DOHH2 (cell line): ENCODE measurements around the gene ABITRAM.

Experiments used
- H3F3A ChIP-seq: fragments of 200-600 bp; sonication (generic), shearing (Covaris generic); 2 replicates; pipeline ENCODE4 v1.6.0; 2016; ENCODE audit warnings: antibody characterized with exemption, mild to moderate bottlenecking; ENCODE audit not compliant: control insufficient read depth, insufficient read depth
- H3K27ac ChIP-seq: fragments of 200-600 bp; sonication (generic); 2 replicates; pipeline ENCODE4 v1.5.1; 2014; ENCODE audit warnings: low read depth, mild to moderate bottlenecking, low read length, moderate library complexity
- H3K27me3 ChIP-seq: fragments of 200-600 bp; sonication (generic); 2 replicates; pipeline ENCODE4 v1.6.1; 2014; ENCODE audit warnings: mild to moderate bottlenecking, low read length, mixed read lengths; ENCODE audit not compliant: control insufficient read depth
- H3K36me3 ChIP-seq: fragments of 200-600 bp; sonication (generic); 2 replicates; pipeline ENCODE4 v1.6.1; 2014; ENCODE audit warnings: mild to moderate bottlenecking, low read length, moderate library complexity, mixed read lengths; ENCODE audit not compliant: control insufficient read depth
- H3K4me1 ChIP-seq: fragments of 200-600 bp; sonication (generic); 2 replicates; pipeline ENCODE4 v1.6.1; 2014; ENCODE audit warnings: mild to moderate bottlenecking, low read length, mixed read lengths; ENCODE audit not compliant: control insufficient read depth
- H3K4me2 ChIP-seq: fragments of 200-600 bp; sonication (generic); 2 replicates; pipeline ENCODE4 v1.6.0; 2014; ENCODE audit warnings: mild to moderate bottlenecking, low read length, moderate library complexity
- H3K4me3 ChIP-seq: fragments of 200-600 bp; sonication (generic); 2 replicates; pipeline ENCODE4 v1.5.1; 2014; ENCODE audit warnings: mild to moderate bottlenecking, low read length, mixed read lengths
- H3K79me2 ChIP-seq: fragments of 200-600 bp; sonication (generic); 2 replicates; pipeline ENCODE4 v1.6.1; 2014; ENCODE audit warnings: mild to moderate bottlenecking, low read length, mixed read lengths; ENCODE audit not compliant: control insufficient read depth
- H3K9me2 ChIP-seq: fragments of 200-600 bp; sonication (generic); replicated peaks from 2 replicates; pipeline ENCODE4 v1.6.1; 2014; ENCODE audit warnings: mild to moderate bottlenecking, low read length, mixed read lengths; ENCODE audit not compliant: control insufficient read depth
- H3K9me3 ChIP-seq: fragments of 200-600 bp; sonication (generic); 2 replicates; pipeline ENCODE4 v1.6.1; 2014; ENCODE audit warnings: antibody characterized with exemption, low read length, mixed read lengths; ENCODE audit not compliant: control insufficient read depth, insufficient read depth
- H4K20me1 ChIP-seq: fragments of 200-600 bp; sonication (generic); 2 replicates; pipeline ENCODE4 v1.6.0; 2014; ENCODE audit warnings: low read depth, mild to moderate bottlenecking, antibody characterized with exemption, low read length, moderate library complexity; ENCODE audit not compliant: control insufficient read depth, insufficient read depth
- EZH2phosphoT487 ChIP-seq: fragments of 200-600 bp; sonication (generic); IDR thresholded peaks from 2 replicates; pipeline ENCODE4 v1.6.1; 2017; ENCODE audit warnings: borderline replicate concordance, mild to moderate bottlenecking, antibody characterized with exemption, low read length, moderate library complexity, mixed read lengths
- TF ChIP-seq, protein P1 (sequence below): fragments of 200-600 bp; sonication (generic); IDR thresholded peaks from one replicate; pipeline ENCODE4 v1.5.1; 2014; ENCODE audit warnings: antibody characterized with exemption, mild to moderate bottlenecking, low read depth, low read length; ENCODE audit not compliant: poor library complexity, severe bottlenecking

Gene ABITRAM

DNA sequence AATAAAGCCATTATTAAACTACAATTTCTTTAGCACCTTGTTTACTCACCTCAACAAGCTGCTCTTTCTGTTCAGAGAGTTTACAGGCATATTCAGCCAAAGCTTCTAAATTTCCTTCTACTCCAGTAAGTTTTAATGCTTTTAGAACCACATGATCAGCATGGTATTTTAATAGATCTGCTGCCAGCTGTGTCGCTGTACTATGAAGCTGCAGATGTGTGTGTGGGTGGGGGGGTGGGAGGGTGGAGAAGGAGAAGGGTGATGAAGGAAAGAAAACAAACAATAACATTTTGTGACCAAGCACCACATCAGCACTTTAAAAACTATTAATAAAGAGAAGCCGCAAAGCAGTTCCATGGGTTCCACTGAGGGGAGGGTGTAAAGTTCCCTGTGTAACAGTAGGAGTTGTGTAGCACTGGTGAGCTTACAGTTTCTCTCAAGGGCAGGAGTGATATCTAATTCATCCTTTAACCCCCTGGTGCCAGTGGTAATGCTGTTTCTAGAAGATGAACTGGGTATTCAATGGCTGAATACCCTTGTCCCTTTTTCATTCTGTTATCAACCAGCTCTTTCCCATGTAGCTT, 38.5 kb downstream of the ABITRAM start:
- Histone ChIP-seq H3K27ac (no peak overlapping the region), H3K9me2 (no peaks in the 10 kb centered on the region), H3K9me3 (no peaks in the 10 kb centered on the region), H3K79me2 (no peaks in the 10 kb centered on the region), H3K36me3 (peaks cover 28% of the 10 kb centered on the region), H3K27me3 (no peaks in the 10 kb centered on the region), H4K20me1 (no peaks in the 10 kb centered on the region), H3K4me2 (no peak overlapping the region), H3K4me1 (no peaks in the 10 kb centered on the region), H3K4me3 (no peak overlapping the region), H3F3A (no peaks in the 10 kb centered on the region)
- TF ChIP-seq, protein P1, sequence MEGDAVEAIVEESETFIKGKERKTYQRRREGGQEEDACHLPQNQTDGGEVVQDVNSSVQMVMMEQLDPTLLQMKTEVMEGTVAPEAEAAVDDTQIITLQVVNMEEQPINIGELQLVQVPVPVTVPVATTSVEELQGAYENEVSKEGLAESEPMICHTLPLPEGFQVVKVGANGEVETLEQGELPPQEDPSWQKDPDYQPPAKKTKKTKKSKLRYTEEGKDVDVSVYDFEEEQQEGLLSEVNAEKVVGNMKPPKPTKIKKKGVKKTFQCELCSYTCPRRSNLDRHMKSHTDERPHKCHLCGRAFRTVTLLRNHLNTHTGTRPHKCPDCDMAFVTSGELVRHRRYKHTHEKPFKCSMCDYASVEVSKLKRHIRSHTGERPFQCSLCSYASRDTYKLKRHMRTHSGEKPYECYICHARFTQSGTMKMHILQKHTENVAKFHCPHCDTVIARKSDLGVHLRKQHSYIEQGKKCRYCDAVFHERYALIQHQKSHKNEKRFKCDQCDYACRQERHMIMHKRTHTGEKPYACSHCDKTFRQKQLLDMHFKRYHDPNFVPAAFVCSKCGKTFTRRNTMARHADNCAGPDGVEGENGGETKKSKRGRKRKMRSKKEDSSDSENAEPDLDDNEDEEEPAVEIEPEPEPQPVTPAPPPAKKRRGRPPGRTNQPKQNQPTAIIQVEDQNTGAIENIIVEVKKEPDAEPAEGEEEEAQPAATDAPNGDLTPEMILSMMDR, result no peak
- no peak for TF ChIP-seq EZH2phosphoT487

DNA sequence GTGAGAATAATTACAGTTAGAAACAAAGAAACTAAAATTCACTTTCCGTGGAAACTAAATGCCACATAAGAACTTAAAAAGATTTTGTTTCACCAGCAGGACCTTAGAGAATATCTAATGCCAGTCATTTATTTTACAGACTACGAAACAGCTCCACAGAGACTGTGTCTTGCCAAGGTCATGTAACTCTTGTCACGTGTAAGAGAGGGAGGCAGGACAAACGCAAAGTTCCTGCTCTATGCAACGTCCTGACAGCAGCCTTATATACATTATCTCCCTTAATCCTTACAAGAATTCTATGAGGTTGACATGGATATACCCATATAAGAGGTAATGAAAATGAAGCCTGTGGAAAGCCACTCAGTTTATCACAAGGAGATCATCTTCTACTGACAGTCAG, 39.7 kb downstream of the ABITRAM start:
- H3K36me3 ChIP-seq, result peaks cover 33% of the 10 kb centered on the region
- TF ChIP-seq, protein P1, result no peak
- no peak for TF ChIP-seq EZH2phosphoT487
- H3K79me2 ChIP-seq, result no peaks in the 10 kb centered on the region
- H3K4me2 ChIP-seq, result no peak overlapping the region
- no peak overlapping the region for H3K27ac ChIP-seq
- H4K20me1 ChIP-seq, result no peaks in the 10 kb centered on the region
- no peaks in the 10 kb centered on the region for H3F3A ChIP-seq
- no peaks in the 10 kb centered on the region for H3K4me1 ChIP-seq
- H3K27me3 ChIP-seq, result no peaks in the 10 kb centered on the region
- H3K4me3 ChIP-seq, result no peak overlapping the region
- no peaks in the 10 kb centered on the region for H3K9me2 ChIP-seq
- no peaks in the 10 kb centered on the region for H3K9me3 ChIP-seq

DNA sequence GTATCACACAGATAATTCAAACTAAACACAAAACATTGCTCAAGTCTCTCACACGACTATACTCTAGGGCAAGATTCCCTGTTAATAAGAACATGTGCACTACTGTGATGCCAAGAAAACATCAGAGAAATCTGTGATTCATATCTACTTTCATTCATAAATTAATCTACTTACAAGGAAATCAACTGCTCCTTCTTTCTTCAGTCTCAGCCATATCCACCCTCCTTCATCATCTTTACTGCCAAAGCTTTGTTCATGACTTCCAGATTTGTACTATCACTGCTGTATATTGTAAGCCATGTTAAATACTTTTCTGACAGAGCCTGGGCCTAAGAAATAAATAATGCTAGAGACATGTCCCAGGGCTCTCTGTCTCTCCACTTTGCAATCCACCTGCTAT, 44.0 kb downstream of the ABITRAM start:
- no peaks in the 10 kb centered on the region for H3K27me3 ChIP-seq

DNA sequence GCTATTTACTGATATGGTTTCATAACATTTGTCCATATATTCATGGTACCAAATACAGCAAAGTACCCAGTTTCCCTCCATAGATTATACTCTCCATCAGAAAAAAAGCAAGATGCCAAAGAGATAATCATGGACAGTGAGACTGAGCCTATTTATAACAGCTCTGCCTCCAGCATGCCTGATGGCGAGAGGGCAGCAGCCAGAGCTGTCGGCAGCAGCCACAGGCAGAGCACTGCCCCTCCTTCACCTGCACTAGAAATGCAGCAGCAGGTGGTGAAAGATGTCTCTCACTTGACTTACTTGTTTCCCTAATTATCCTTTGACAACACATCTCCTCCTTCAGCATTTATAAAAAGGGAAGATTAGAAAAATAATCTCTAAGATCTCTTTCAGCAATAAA, 46.7 kb downstream of the ABITRAM start:
- H3K4me1 ChIP-seq, result no peaks in the 10 kb centered on the region
- no peaks in the 10 kb centered on the region for H3F3A ChIP-seq
- TF ChIP-seq, protein P1, result no peak
- no peaks in the 10 kb centered on the region for H3K79me2 ChIP-seq
- no peaks in the 10 kb centered on the region for H3K9me2 ChIP-seq
- H3K27ac ChIP-seq, result no peak overlapping the region
- H3K4me2 ChIP-seq, result no peak overlapping the region
- no peaks in the 10 kb centered on the region for H3K27me3 ChIP-seq
- H4K20me1 ChIP-seq, result no peaks in the 10 kb centered on the region
- no peak overlapping the region for H3K4me3 ChIP-seq
- H3K9me3 ChIP-seq, result no peaks in the 10 kb centered on the region
- H3K36me3 ChIP-seq, result peaks cover 24% of the 10 kb centered on the region

More for the DNA sequence above, 44.0 kb downstream of the ABITRAM start:
- Histone ChIP-seq H3K79me2 (no peaks in the 10 kb centered on the region), H3K4me3 (no peak overlapping the region), H3K27ac (no peak overlapping the region), H3K36me3 (peaks cover 29% of the 10 kb centered on the region), H3K4me2 (no peak overlapping the region), H3K9me2 (no peaks in the 10 kb centered on the region), H3F3A (no peaks in the 10 kb centered on the region), H3K4me1 (no peaks in the 10 kb centered on the region), H4K20me1 (no peaks in the 10 kb centered on the region), H3K9me3 (no peaks in the 10 kb centered on the region)
- TF ChIP-seq EZH2phosphoT487, result no peak
